Ishikawa (cell line): ENCODE data around the gene HCFC1.

Experiments
- CEBPB ChIP-seq: IDR thresholded peaks from 2 replicates; pipeline ENCODE4 v1.6.1; 2012
- CREB1 ChIP-seq: IDR thresholded peaks from 2 replicates; pipeline ENCODE4 v1.6.1; 2012; ENCODE audit warnings: low read depth
- EGR1 ChIP-seq: IDR thresholded peaks from 2 replicates; pipeline ENCODE4 v1.6.1; 2012
- EP300 ChIP-seq: IDR thresholded peaks from 2 replicates; pipeline ENCODE4 v1.6.1; 2012; ENCODE audit warnings: borderline replicate concordance
- FOXM1 ChIP-seq: IDR thresholded peaks from 2 replicates; pipeline ENCODE4 v1.6.1; 2012; ENCODE audit warnings: low read depth, borderline replicate concordance
- NFIC ChIP-seq: IDR thresholded peaks from 2 replicates; pipeline ENCODE4 v1.6.1; 2012
- RAD21 ChIP-seq: IDR thresholded peaks from 2 replicates; pipeline ENCODE4 v1.6.1; 2012; ENCODE audit warnings: low read depth
- REST ChIP-seq: IDR thresholded peaks from 2 replicates; pipeline ENCODE4 v1.6.1; 2012; ENCODE audit warnings: low read depth, mild to moderate bottlenecking
- TAF1 ChIP-seq: IDR thresholded peaks from 2 replicates; pipeline ENCODE4 v1.6.1; 2012; ENCODE audit warnings: low read depth, mild to moderate bottlenecking
- TCF12 ChIP-seq: IDR thresholded peaks from 2 replicates; pipeline ENCODE4 v1.6.1; 2012; ENCODE audit warnings: low read depth
- TEAD4 ChIP-seq: IDR thresholded peaks from 2 replicates; pipeline ENCODE4 v1.6.1; 2012
- USF1 ChIP-seq: IDR thresholded peaks from 2 replicates; pipeline ENCODE4 v1.6.1; 2012
- YY1 ChIP-seq: IDR thresholded peaks from 2 replicates; pipeline ENCODE4 v1.6.1; 2012; ENCODE audit warnings: low read depth
- TF ChIP-seq, protein P1 (sequence below): IDR thresholded peaks from 2 replicates; pipeline ENCODE4 v1.6.1; 2012

HCFC1 gene

DNA sequence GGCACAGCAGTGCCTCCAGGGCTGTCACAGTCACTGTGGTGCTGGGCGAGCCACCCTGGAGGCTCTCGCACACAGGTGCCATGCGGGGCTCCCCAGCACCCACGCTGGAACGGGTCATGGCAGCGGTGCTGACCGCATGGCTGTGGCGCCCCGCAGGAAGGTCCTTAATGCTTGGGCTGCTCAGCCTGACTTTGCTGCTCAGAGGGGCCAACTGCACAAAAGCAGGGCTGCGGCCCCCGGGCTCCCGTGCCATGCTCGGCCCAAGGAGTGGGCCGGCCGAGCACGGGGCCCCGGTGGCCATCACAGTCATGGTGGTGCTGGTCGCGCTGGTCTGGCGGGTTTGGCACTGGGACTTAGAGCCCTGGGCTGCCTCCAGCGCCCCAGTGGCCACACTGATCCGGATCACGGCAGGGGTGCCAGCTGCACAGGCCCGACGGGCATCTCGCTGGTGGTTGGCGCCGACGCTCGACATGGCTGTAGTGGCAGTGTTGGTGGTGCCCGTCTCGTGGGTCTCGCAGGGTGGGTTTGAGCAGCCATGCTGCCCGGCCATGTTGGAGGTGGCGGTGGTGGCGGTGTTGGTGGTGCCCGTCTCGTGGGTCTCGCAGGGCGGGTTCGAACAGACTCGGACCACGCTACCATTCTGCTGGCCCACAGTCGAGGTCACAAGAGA is 16.9 kb downstream of the HCFC1 start:
- no peak for TF ChIP-seq CREB1
- TF ChIP-seq TAF1, result no peak
- TF ChIP-seq TEAD4, result no peak
- no peak for TF ChIP-seq REST
- no peak for TF ChIP-seq YY1
- TF ChIP-seq CEBPB, result no peak
- TF ChIP-seq EGR1, result no peak
- TF ChIP-seq USF1, result no peak
- no peak for TF ChIP-seq FOXM1
- TF ChIP-seq TCF12, result no peak
- no peak for TF ChIP-seq RAD21
- TF ChIP-seq EP300, result no peak
- TF ChIP-seq NFIC, result no peak
- TF ChIP-seq, protein P1, sequence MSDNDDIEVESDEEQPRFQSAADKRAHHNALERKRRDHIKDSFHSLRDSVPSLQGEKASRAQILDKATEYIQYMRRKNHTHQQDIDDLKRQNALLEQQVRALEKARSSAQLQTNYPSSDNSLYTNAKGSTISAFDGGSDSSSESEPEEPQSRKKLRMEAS, result no peak

- no peak for TF ChIP-seq TAF1
- TF ChIP-seq CEBPB, result no peak
- TF ChIP-seq EP300, result no peak
- TF ChIP-seq TCF12, result no peak
- no peak for TF ChIP-seq RAD21
These were observed 17.6 kb downstream of the HCFC1 start for GRCh38 chrX:153953892-153954557.

GRCh38 chrX:153953342-153953830 is 18.2 kb downstream of the HCFC1 start:
- TF ChIP-seq FOXM1 (no peak), RAD21 (peak; percentile 59)

DNA sequence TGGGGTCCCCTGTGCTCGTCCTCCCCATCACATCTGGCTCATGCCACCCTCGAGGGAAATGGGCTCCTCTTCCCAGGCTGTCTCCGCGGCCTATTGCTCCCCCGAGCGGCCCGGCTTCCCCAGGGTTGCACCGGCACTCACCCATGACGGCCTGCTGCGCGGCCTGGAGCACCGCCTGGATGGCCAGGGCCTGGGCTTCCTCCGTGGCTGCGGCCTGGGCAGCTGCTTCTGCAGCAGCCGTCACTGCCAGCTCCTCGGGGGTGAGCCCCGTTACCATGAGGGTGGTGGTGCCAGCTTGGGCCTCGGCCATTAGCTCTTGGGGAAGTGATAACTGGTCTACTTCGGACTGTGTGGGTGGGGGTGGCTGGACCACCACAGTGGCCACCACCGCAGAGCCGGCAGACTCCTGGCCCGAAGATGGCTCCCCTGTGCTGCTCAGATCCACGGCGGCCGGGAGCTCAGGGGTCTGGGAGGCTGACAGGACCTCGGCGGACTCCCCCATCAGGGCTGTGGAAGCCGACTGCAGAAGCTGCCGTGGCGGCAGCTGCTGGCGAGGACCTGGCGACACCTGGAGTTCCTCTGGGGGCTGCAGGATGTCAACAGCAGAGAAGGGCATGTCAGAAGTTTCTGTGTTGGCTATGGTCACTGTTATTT is 19.1 kb downstream of the HCFC1 start:
- TF ChIP-seq NFIC, result no peak
- no peak for TF ChIP-seq EP300

GRCh38 chrX:153951683-153952372 is 19.8 kb downstream of the HCFC1 start:
- TF ChIP-seq CREB1, result no peak
- TF ChIP-seq TCF12, result no peak
- no peak for TF ChIP-seq EGR1
- TF ChIP-seq, protein P1, result no peak
- no peak for TF ChIP-seq TAF1
- TF ChIP-seq REST, result no peak
- TF ChIP-seq YY1, result no peak

DNA sequence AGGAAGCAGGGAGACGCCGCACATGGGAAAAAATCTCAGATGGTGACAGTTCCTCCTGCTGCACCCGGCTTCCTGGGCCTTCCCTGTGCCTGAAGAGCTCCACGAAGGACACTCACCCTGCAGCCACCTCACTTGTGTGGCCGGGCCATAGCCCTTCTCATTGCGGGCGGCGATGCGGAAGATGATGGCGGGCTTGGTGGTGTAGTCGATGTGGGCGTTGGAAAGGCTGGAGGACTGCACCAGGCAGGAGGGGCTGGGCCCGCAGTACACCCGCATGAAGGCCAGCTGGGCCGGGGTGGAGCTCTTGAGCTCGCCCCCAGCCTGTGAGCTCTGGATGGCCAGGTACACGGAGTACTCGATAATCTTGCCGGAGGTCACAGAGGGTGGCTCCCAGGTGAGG is 21.5 kb downstream of the HCFC1 start:
- no peak for TF ChIP-seq TAF1
- TF ChIP-seq FOXM1, result no peak
- TF ChIP-seq YY1, result no peak
- TF ChIP-seq, protein P1, result no peak
- TF ChIP-seq NFIC, result no peak
- no peak for TF ChIP-seq RAD21
- no peak for TF ChIP-seq CREB1
